COR-L47 (cell line): Measurements from ENCODE around the gene RALY.

Source experiments
- DNase-seq: peaks from one replicate; lab custom pipeline; 2025; lab: John Stamatoyannopoulos, UW

The RALY gene

GRCh38 chr20:34079818-34080217, 86.1 kb downstream of the RALY start:
- no peak for DNase-seq

GRCh38 chr20:34082232-34082887, 88.6 kb downstream of the RALY start:
- DNase-seq: no peak

GRCh38 chr20:34083137-34083536, 89.4 kb downstream of the RALY start:
- peak; percentile 13 for DNase-seq

- no peak for DNase-seq
These were observed 90.1 kb downstream of the RALY start for GRCh38 chr20:34083781-34084180.

GRCh38 chr20:34084227-34084923, 90.7 kb downstream of the RALY start:
- DNase-seq: no peak

- DNase-seq: no peak
These were observed 91.9 kb downstream of the RALY start for GRCh38 chr20:34085544-34086040.

- no peak for DNase-seq
These were observed 94.8 kb downstream of the RALY start for GRCh38 chr20:34088305-34089174.

- no peak for DNase-seq
These were observed 95.4 kb downstream of the RALY start for GRCh38 chr20:34089175-34089479.

DNA sequence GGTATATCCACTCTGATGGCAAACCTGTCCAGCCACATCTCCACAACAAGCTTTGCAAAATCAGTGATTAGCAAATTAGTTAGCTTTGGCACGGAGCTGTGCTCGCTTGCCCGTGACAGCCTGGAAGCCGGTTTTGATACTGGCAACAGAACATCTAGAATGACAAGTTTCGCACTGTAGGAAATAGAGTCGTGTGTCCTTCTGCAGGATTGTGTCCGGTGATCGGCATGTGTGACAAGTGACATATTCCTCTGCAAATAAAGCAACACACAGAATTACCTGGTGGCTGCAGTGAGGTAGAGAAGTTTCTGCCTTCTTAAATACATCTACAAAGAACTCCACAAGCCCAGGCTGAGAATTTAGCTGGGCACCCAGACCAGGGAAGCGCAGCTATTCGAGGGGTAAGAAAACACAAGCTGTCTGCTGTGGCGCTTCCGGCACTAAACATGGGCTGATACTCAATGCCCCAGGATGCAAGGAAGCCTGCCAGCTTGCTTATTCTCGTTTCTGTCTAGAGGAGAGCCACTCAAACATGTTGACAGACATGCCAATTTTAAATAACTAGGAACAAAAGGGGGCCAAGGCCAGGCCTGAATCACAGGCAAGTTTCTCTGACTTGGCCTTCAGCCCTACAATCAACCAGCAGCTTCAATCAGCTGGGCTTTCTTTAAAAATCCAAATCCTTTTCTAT, 96.1 kb downstream of the RALY start:
- no peak for DNase-seq

DNA sequence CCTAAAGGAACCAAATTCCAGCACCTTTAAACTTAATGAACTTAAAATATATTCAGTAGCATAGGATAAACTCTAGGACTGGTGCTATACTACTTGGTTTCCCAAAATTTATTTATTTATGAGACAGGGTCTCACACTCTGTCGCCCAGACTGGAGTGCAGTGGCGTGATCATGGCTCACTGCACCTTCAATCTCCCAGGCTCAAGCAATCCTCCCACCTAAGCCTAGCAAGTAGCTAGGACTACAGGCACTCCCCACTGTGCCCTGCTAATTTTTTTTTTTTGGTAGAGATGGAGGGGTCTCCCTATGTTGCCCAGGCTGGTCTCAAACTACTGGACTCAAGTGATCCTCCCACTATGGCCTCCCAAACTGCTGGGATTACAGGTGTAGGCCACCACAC, 96.9 kb downstream of the RALY start:
- DNase-seq: no peak

GRCh38 chr20:34091637-34092200, 98.0 kb downstream of the RALY start:
- no peak for DNase-seq

- DNase-seq: no peak
These were observed 100.2 kb downstream of the RALY start for GRCh38 chr20:34093895-34094294.

DNA sequence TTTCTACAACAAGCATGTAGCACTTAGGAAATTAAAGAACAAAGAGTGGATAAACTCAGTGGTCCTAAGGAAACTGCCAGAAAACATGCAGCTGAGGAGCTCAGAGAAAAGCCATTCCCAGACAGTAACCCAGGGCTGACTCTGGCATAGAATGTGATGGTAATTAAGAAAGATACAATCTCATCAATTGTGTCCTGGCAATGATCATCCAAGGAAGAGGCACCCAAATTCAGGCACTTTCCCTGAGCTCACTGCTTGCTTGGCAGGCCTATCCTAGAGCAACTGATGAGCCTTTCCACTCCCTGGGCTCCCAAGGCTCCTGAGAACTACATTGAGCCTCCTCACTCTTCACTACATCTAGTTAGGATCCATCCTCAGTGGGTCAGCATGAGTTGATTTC, 102.1 kb downstream of the RALY start:
- no peak for DNase-seq

DNA sequence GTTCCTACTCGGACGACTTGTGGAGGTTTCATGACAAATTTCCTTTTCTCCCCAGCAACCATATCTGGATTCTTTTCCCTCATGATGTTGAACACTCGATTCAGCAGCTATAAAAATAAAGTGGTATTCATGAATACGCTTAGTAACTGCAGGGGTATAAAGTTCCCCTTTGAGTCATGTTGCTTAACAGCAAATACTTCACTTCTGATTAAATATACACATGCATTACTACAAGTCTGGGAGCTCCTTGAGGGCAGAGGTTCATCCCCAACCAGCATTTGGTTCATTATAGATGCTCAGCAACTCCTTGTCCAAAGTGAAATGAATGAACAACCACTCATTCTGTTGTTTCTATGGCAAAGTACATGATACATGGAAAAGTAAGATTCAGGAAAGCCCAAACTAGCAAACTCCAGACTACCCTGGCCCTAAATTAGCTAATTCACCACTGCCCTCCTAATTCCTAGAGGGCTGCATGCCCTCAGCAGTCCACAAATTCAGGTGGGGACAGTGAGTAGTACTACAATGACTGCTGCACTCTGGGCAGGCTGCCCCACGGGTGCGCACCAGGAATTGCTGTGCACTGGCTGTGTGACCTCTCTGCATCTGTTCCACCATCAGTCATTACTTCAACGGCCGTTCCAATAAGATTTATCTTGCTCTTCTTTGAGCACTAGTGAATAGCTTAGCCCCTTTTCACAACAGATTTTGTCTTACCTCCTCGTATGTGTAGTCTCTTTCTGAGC, 103.2 kb downstream of the RALY start:
- no peak for DNase-seq

GRCh38 chr20:34098570-34098969, 104.9 kb downstream of the RALY start:
- no peak for DNase-seq

DNA sequence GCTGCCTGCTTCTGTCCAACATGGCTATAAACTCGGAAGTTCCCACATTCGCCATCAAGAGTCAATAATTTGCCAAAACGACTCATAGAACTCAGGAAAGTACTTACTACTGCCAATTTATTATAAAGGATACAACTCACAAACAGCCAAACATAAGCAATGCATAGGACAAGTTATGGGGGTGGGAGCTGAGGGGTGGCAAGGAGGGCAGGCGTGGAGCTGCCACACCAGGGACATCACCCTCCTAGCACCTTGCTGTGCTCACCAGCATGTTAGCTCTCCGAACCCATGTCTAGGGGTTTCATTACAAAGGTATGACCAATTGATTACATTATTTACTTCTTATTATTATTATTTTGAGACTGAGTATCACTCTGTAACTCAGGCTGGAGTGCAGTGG, 106.0 kb downstream of the RALY start:
- DNase-seq: no peak

DNA sequence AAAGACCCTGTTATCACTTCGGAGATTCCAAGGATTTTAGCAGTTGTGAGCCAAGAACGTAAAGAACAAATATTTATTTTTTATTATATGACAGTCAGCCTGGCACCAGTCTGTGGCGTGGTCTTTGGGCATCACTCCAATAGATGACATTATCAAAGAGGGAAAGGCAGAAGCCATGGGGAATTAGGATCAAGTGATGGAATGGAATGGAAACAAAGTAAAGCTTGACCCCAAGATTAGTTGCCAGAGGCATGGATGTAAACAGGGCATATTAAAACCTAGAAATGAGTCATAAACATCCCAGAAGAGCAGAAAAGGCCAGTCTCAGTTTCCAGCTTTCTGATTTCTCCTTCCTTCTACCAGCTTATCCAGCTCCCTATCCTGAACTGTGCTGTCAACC, 106.9 kb downstream of the RALY start:
- no peak for DNase-seq

DNA sequence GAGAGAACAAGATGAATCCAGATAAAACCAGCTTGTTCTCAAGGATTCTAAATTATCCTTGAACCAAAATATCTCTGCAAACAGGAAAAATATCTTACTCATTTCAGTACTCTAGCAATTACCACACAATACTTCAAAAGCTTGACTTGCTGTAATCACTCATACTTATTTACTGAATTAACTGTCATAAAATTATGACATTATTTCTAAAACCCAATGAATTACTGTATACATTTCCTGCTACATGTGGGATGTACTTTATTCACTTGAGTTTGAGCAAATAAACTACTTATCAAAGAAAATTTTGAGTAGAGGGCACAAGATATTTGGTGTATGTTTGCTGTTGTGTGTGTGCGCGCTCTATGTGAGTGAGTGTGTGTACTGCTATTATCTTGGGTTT, 108.6 kb downstream of the RALY start:
- no peak for DNase-seq

DNA sequence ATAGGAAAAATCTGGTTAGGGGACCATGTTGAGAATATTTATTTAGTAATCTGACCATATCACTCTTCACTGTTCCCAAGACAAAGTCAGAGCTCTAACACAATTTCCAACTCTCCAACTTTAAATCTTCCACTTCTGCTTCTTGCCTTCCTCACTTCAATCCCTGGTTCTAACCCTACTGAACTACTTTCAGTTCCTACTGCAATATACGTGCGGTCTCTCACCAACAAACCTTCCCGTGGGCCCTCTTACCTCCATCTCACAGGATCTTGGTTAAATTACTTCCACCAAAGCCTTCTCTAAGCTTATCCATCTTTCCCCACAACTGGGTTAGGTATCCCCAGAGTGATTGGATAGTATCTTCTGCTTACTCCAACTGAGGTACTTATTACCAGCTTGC, 110.3 kb downstream of the RALY start:
- no peak for DNase-seq

DNA sequence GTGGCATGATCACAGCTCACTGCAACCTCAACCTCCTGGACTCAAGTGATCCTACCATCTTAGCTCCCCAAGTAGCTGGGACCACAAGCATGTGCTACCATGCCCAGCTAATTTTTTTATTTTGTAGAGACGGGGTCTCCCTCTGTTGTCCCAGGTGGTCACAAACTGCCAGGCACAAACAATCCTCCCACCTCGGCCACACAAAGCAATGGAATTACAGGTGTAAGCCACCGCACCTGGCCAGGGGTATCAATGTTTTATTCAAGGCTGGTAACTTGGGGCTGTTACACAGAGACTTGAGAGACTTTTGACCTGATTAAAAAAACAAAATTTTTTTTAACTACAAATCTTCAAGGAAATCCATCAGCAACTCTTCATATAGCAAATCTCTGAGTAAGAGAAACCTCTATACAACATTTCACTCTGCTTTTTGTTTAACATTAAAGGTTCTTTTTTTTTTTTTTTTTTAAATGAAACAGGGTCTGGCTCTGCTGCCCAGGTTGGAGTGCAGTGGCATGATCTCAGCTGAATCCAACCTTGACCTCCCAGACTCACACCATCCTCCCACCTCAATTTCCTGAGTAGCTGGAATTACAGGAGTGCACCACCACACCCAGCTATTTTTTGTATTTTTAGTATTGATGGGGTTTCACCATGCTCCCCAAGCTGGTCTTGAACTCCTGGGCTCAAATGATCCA, 112.4 kb downstream of the RALY start:
- DNase-seq: no peak
